Hematopoietic multipotent progenitor cell treated with erythropoietin and hydrocortisone succinate and interleukin-3 and kit ligand, for 17 days (in vitro differentiated cells): Measurements from ENCODE around the gene CRACDL.

ENCODE experiments used
- DNase-seq: peaks from one replicate; pipeline ENCODE4 v3.0.0-alpha.2; 2015; ENCODE audit warnings: low spot score

CRACDL gene

GRCh38 chr2:98825020-98825350 is 111.0 kb downstream of the CRACDL start:
- DNase-seq = no peak

GRCh38 chr2:98824256-98825019 is 111.6 kb downstream of the CRACDL start:
- DNase-seq = no peak

GRCh38 chr2:98823196-98824170 is 112.5 kb downstream of the CRACDL start:
- DNase-seq = no peak

- no peak for DNase-seq
These were observed 113.5 kb downstream of the CRACDL start for GRCh38 chr2:98822301-98823164.

GRCh38 chr2:98821629-98822135 is 114.3 kb downstream of the CRACDL start:
- no peak for DNase-seq

- DNase-seq = no peak
These were observed 116.7 kb downstream of the CRACDL start for GRCh38 chr2:98819231-98819766.

GRCh38 chr2:98818164-98818563 is 117.9 kb downstream of the CRACDL start:
- DNase-seq = no peak

- DNase-seq = no peak
These were observed 119.7 kb downstream of the CRACDL start for GRCh38 chr2:98816281-98816680.

GRCh38 chr2:98815795-98816194 is 120.2 kb downstream of the CRACDL start:
- DNase-seq = no peak

GRCh38 chr2:98811766-98812165 is 124.3 kb downstream of the CRACDL start:
- no peak for DNase-seq

- no peak for DNase-seq
These were observed 125.5 kb downstream of the CRACDL start for GRCh38 chr2:98810588-98810928.

GRCh38 chr2:98809878-98810587 is 126.0 kb downstream of the CRACDL start:
- no peak for DNase-seq

GRCh38 chr2:98809116-98809515 is 126.9 kb downstream of the CRACDL start:
- DNase-seq = no peak

- DNase-seq = no peak
These were observed 127.5 kb downstream of the CRACDL start for GRCh38 chr2:98808546-98808945.

GRCh38 chr2:98807929-98808328 is 128.1 kb downstream of the CRACDL start:
- no peak for DNase-seq

- no peak for DNase-seq
These were observed 128.8 kb downstream of the CRACDL start for GRCh38 chr2:98807221-98807620.

- no peak for DNase-seq
These were observed 129.8 kb downstream of the CRACDL start for GRCh38 chr2:98806236-98806697.

GRCh38 chr2:98805412-98806171 is 130.4 kb downstream of the CRACDL start:
- no peak for DNase-seq

- no peak for DNase-seq
These were observed 131.3 kb downstream of the CRACDL start for GRCh38 chr2:98804736-98805135.

- no peak for DNase-seq
These were observed 131.8 kb downstream of the CRACDL start for GRCh38 chr2:98804265-98804650.
